Psoas muscle (tissue), 8 donors: ENCODE results near the gene FAF1. TPM values are rescaled to one million over a fixed set of nuclear protein-coding genes. Genes with fewer than 3 reads are reported as not detected.
A peak's percentile ranks its signal among the peaks of the same experiment; 100 is the strongest.

ENCODE experiments used
- ATAC-seq, 4 donors: fragments of 200-7000 bp; cut with Tn5 transposase; one replicate each; pipeline ENCODE4 v1.9.1; 2020; ENCODE audit warnings: moderate library complexity in 3 of 4, mild to moderate bottlenecking in 2 of 4
- DNase-seq, 2 donors: peaks; one replicate each; pipeline ENCODE4 v3.0.0-alpha.2; 2020
- H3K27ac ChIP-seq: fragments of 200-600 bp; one replicate; pipeline ENCODE4 v1.8.0; 2022
- H3K27me3 ChIP-seq, 3 donors: fragments of 200-600 bp in 1 of 3; one replicate each; pipeline versions ENCODE4 v1.6.1 to v1.8.0; 2013 to 2022; ENCODE audit warnings: low read length in 2 of 3, mild to moderate bottlenecking in 2 of 3, moderate library complexity in 1 of 3; ENCODE audit not compliant: insufficient read depth in 3 of 3
- H3K36me3 ChIP-seq, 2 donors: fragments of 200-600 bp in 1 of 2; one replicate each; pipeline versions ENCODE4 v1.6.1 to v1.8.0; 2013 to 2022; ENCODE audit warnings: low read depth in 1 of 2, mild to moderate bottlenecking in 1 of 2, moderate library complexity in 1 of 2; ENCODE audit not compliant: insufficient read depth in 1 of 2
- H3K4me1 ChIP-seq: fragments of 200-600 bp; one replicate; pipeline ENCODE4 v1.8.0; 2022
- H3K4me3 ChIP-seq: fragments of 200-600 bp; one replicate; pipeline ENCODE4 v1.8.0; 2022; ENCODE audit warnings: mild to moderate bottlenecking
- H3K9me3 ChIP-seq: fragments of 200-600 bp; one replicate; pipeline ENCODE4 v1.8.0; 2022
- WGBS, 3 donors: extraction: QIAGEN DNeasy Blood & Tissue Kit; methylation state at CpG; one replicate each; pipeline versions ENCODE4 v1.1.6 to v1.1.7; 2013; 5-methylcytosine and 5-hydroxymethylcytosine counted together
- intact Hi-C, 2 donors: fragments of 100-400 bp; cut with DNase I; formaldehyde crosslinking; loops; one replicate each; pipeline versions ENCODE4 v1.11.0 to v1.14.2; 2022
- polyA plus RNA-seq, 3 donors: library from polyadenylated mRNA; stranded (reverse); fragments of 200-250 nt; gene quantifications; one replicate each; pipeline ENCODE4 v1.2.3, GENCODE V29; 2013
- total RNA-seq, 4 donors: library from RNA; stranded (reverse); fragmentation: NEBNext Ultra II Directional in 2 of 4; extraction: Animal tissue kit (Norgen Biotek cat#: 25700) in 2 of 4; gene quantifications; one replicate each; pipeline versions ENCODE4 v1.2.1 to v1.2.4, GENCODE V29; 2021 to 2023
- TF ChIP-seq, protein P1 (sequence below): fragments of 200-600 bp; IDR thresholded peaks from one replicate; pipeline ENCODE4 v1.8.0; 2022; ENCODE audit warnings: antibody characterized with exemption
- donor health status: healthy with polysubstance abuse.
- donor health status: DM: no; HTN: no; CAD: no; lungs with moderate emphysema.
- donor health status: Bipolar disorder and iron deficiency.
- donor health status: healthy.
- donor health status: DM: yes; HTN: yes; CAD: no.
- donor health status: DM: no; HTN: no; CAD: no.
- donor health status: DM: no; HTN: no; CAD: no.
- donor health status: DM: yes; HTN: yes; CAD: no.

Gene FAF1
- total and polyA plus RNA-seq, 7 donors = 67.8 to 128 (median 108) TPM

GRCh38 chr1:50832167-50832566, 127.9 kb downstream of the FAF1 start:
- 94 to 100% (median 100%) methylated on average over 1 of the region's 1 CpG for WGBS, 3 donors

DNA sequence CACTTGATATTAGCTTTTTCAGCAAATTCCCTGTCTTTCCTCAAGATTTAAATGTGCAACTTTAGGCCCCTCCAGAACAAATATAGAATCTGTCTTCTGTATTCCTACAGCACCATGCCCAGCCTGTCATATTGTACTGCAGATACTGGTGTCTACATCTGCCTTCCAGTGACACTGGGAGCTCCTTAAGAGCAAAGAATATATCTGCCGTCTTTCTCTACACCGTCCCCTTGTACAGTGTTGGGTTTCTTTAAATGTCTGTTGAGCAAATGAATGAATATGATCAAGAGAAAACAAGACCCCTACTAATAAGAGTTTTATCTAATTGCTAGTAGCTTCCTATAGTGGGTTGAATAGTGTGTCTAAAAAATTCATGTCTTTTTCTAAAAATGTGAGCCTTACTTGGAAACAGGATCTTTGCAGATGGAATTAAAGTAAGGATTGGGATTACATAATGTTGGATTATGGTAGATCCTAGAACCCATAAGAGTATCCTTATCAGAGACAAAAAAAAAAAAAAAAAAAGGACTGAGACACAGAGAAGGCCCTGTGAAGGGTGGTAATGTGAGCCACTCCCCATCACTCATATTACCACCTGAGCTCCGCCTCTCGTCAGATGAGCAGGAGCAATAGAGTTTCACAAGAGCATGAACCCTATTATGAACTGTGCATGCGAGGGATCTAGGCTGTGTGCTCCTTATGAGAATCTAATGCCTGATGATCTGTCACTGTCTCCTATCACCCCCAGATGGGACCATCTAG, 128.6 kb downstream of the FAF1 start:
- H3K36me3 ChIP-seq = no peaks in the 10 kb centered on the region
- H3K9me3 ChIP-seq = no peaks in the 10 kb centered on the region
- intact Hi-C loops = no loop called here
- H3K4me1 ChIP-seq = peaks cover 16% of the 10 kb centered on the region
- peak in 1 of 4 donors; percentile 53 for ATAC-seq
- no peak overlapping the region for H3K27ac ChIP-seq
- H3K27me3 ChIP-seq = no peaks in the 10 kb centered on the region
- TF ChIP-seq, protein P1, sequence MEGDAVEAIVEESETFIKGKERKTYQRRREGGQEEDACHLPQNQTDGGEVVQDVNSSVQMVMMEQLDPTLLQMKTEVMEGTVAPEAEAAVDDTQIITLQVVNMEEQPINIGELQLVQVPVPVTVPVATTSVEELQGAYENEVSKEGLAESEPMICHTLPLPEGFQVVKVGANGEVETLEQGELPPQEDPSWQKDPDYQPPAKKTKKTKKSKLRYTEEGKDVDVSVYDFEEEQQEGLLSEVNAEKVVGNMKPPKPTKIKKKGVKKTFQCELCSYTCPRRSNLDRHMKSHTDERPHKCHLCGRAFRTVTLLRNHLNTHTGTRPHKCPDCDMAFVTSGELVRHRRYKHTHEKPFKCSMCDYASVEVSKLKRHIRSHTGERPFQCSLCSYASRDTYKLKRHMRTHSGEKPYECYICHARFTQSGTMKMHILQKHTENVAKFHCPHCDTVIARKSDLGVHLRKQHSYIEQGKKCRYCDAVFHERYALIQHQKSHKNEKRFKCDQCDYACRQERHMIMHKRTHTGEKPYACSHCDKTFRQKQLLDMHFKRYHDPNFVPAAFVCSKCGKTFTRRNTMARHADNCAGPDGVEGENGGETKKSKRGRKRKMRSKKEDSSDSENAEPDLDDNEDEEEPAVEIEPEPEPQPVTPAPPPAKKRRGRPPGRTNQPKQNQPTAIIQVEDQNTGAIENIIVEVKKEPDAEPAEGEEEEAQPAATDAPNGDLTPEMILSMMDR = no peak
- DNase-seq = no peak
- no peak overlapping the region for H3K4me3 ChIP-seq
- 80 to 88% (median 82%) methylated on average over 5 of the region's 5 CpGs for WGBS, 3 donors

More at GRCh38 chr1:50832167-50832566, 127.9 kb downstream of the FAF1 start:
- no peaks in the 10 kb centered on the region for H3K27me3 ChIP-seq
- TF ChIP-seq, protein P1 = no peak
- no peak overlapping the region for H3K4me3 ChIP-seq
- intact Hi-C loops = no loop called here
- peaks cover 16% of the 10 kb centered on the region for H3K4me1 ChIP-seq
- no peaks in the 10 kb centered on the region for H3K36me3 ChIP-seq
- no peaks in the 10 kb centered on the region for H3K9me3 ChIP-seq
- DNase-seq (no peak), ATAC-seq (no peak)
- no peak overlapping the region for H3K27ac ChIP-seq

DNA sequence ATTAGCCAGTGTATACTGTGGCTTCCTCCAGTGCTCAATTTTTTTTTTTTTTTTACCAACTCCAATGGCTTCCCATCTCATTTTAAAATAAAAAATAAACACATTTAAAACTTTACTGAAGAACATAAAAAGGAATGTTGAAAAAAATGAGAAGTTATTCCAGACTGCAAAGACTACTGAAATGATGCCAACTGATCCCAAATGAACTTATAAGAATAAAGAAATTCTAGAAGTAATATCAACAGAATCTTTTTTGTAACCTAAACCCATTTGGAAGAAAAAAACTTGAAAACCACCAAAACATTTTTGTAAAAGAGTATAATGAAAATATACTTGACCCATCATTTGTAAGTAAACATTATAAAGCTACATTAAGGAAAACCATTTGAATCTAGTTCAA, 129.4 kb downstream of the FAF1 start:
- H3K4me3 ChIP-seq = no peak overlapping the region
- H3K9me3 ChIP-seq = no peaks in the 10 kb centered on the region
- H3K4me1 ChIP-seq = peaks cover 16% of the 10 kb centered on the region
- no peak for ATAC-seq
- H3K27me3 ChIP-seq = no peaks in the 10 kb centered on the region
- TF ChIP-seq, protein P1 = no peak
- intact Hi-C loops = no loop called here
- no peak overlapping the region for H3K27ac ChIP-seq
- no peak for DNase-seq
- no peaks in the 10 kb centered on the region for H3K36me3 ChIP-seq

GRCh38 chr1:50829014-50829958, 130.8 kb downstream of the FAF1 start:
- H3K27me3 ChIP-seq = no peaks in the 10 kb centered on the region
- H3K36me3 ChIP-seq = no peaks in the 10 kb centered on the region
- WGBS, 3 donors = 4 to 10% (median 5%) methylated on average over 1 of the region's 1 CpG
- intact Hi-C loops = no loop called here
- TF ChIP-seq, protein P1 = no peak
- H3K9me3 ChIP-seq = no peaks in the 10 kb centered on the region
- ATAC-seq (peak in 3 of 4 donors; percentile 44 to 56 (median 52)), DNase-seq (no peak)
- H3K4me1 ChIP-seq = peaks cover 16% of the 10 kb centered on the region
- H3K27ac ChIP-seq = no peak overlapping the region
- H3K4me3 ChIP-seq = no peak overlapping the region
